WI38 (cell line): ENCODE measurements around the gene GFY.

Source experiments
- H3K4me3 ChIP-seq: 2 replicates; pipeline ENCODE4 v1.5.1; 2011; ENCODE audit warnings: low read depth, mild to moderate bottlenecking, control low read depth, low read length
- CTCF ChIP-seq: IDR thresholded peaks from 2 replicates; pipeline ENCODE4 v1.5.1; 2012; ENCODE audit warnings: low read depth, mild to moderate bottlenecking, control low read depth, low read length

The GFY gene

GRCh38 chr19:49418511-49418910 is 6.7 kb upstream of the GFY start:
- no peak overlapping the region for H3K4me3 ChIP-seq
- TF ChIP-seq CTCF = no peak

GRCh38 chr19:49419173-49419572 is 6.0 kb upstream of the GFY start:
- no peak for TF ChIP-seq CTCF
- H3K4me3 ChIP-seq = no peak overlapping the region

- no peak overlapping the region for H3K4me3 ChIP-seq
- no peak for TF ChIP-seq CTCF
Observed at GRCh38 chr19:49420227-49420626, 5.0 kb upstream of the GFY start.

- no peak for TF ChIP-seq CTCF
- no peak overlapping the region for H3K4me3 ChIP-seq
Observed at GRCh38 chr19:49421039-49421877, 3.9 kb upstream of the GFY start.

- H3K4me3 ChIP-seq = no peak overlapping the region
- no peak for TF ChIP-seq CTCF
Observed at GRCh38 chr19:49421878-49422202, 3.3 kb upstream of the GFY start.

GRCh38 chr19:49422407-49423070 is 2.6 kb upstream of the GFY start:
- TF ChIP-seq CTCF = no peak
- no peak overlapping the region for H3K4me3 ChIP-seq
